Subcutaneous abdominal adipose tissue (tissue), 5 donors: Measurements from ENCODE around the gene ZC3HAV1L.
"Not testable (repeated sequence)": the region's sequence is repeated elsewhere in the genome, so short reads cannot be mapped to it uniquely, and the experiment has no call there.

Experiments used
- H3K27ac ChIP-seq: one replicate; pipeline ENCODE4 v1.7.0; 2013; ENCODE audit warnings: low read depth, mild to moderate bottlenecking, inconsistent platforms, low read length, moderate library complexity
- H3K27me3 ChIP-seq, 5 donors: one replicate each; pipeline ENCODE4 v1.7.0; 2013; ENCODE audit warnings: low read length in 5 of 5, inconsistent platforms in 1 of 5; ENCODE audit not compliant: control insufficient read depth in 5 of 5, insufficient read depth in 4 of 5
- H3K36me3 ChIP-seq, 5 donors: one replicate each; pipeline ENCODE4 v1.7.0; 2013; ENCODE audit warnings: low read length in 5 of 5; ENCODE audit not compliant: control insufficient read depth in 5 of 5, insufficient read depth in 5 of 5
- H3K4me1 ChIP-seq, 5 donors: one replicate each; pipeline ENCODE4 v1.7.0; 2013; ENCODE audit warnings: low read length in 5 of 5, mild to moderate bottlenecking in 3 of 5, moderate library complexity in 1 of 5; ENCODE audit not compliant: control insufficient read depth in 5 of 5, insufficient read depth in 5 of 5
- H3K4me3 ChIP-seq, 5 donors: one replicate each; pipeline ENCODE4 v1.7.0; 2013; ENCODE audit warnings: low read length in 5 of 5, low read depth in 1 of 5
- H3K9ac ChIP-seq, 5 donors: one replicate each; pipeline ENCODE4 v1.7.0; 2013; ENCODE audit warnings: low read length in 5 of 5, mild to moderate bottlenecking in 4 of 5, moderate library complexity in 3 of 5
- H3K9me3 ChIP-seq, 5 donors: one replicate each; pipeline ENCODE4 v1.7.0; 2013; ENCODE audit warnings: low read length in 5 of 5; ENCODE audit not compliant: control insufficient read depth in 5 of 5
- donor health status: healthy.
- donor health status: healthy.
- donor health status: healthy.
- donor health status: healthy.
- donor health status: healthy.

The ZC3HAV1L gene

DNA sequence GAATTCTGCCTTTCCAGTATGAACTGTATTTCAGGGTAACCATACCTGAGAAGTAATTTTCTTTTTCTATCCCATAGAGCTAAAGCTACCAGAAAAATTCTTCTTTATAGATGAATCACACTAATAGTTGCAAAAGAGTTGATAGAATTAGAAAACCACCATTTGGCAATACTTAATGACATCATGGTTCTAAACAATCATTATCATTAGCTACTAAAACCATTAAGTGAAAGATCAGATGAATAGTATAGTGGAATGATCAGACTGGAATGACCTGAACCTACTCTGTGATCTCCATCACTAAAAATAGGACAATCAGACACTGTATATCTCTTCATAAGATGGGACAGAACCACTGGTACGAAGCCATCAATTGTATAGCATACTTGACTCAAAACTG, 19.8 kb upstream of the ZC3HAV1L start:
- Histone ChIP-seq H3K27me3 (no peaks in the 10 kb centered on the region), H3K4me3 (no peak overlapping the region), H3K9ac (no peak overlapping the region), H3K4me1 (peaks cover 0 to 20% (median 8%) of the 10 kb centered on the region in 5 donors), H3K27ac (no peak overlapping the region), H3K9me3 (no peaks in the 10 kb centered on the region), H3K36me3 (peaks cover 20 to 66% (median 35%) of the 10 kb centered on the region in 5 donors)

DNA sequence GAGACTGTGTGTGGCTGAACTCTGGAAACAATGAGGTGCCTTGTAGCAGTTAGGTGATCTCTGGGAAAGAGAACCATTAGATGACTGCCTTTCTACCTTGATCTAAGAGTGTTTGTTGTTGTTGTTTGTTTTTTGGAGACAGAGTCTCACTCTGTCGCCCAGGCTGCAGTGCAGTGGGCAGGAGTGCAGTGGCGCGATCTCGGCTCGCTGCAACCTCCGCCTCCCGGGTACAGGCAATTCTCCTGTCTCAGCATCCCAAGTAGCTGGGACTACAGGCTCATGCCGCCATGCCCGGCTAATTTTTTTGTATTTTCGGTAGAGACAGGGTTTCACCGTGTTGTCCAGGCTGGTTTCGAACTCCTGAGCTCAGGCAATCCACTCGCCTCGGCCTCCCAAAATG, 18.8 kb upstream of the ZC3HAV1L start:
- H3K27ac ChIP-seq, H3K9me3 ChIP-seq, H3K27me3 ChIP-seq, H3K9ac ChIP-seq, H3K4me3 ChIP-seq: not testable (repeated sequence)
- H3K36me3 ChIP-seq: peaks cover 17 to 67% (median 34%) of the 10 kb centered on the region in 5 donors
- peaks cover 0 to 11% (median 8%) of the 10 kb centered on the region in 5 donors for H3K4me1 ChIP-seq

DNA sequence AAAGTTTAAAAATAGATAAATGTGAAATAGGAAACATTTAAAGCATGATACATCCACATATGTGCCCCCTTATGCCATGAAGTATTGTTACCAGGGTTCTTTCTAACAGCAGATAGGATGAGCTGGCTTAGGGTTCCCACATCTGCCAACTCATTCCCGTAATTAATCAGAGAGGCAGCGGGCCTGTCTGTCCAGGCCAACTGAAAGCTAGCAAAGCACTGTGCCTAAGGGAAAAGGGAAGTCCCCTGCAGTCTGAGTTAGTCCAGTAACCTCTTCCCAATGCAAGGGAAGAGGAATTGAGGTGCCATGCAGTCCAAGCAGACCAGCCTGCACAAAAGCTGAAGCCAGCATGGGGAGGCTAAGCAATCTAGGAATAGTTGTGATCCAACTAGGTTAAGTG, 18.3 kb upstream of the ZC3HAV1L start:
- Histone ChIP-seq H3K36me3 (peaks cover 17 to 72% (median 39%) of the 10 kb centered on the region in 5 donors), H3K9me3 (no peaks in the 10 kb centered on the region), H3K27ac (no peak overlapping the region), H3K27me3 (no peaks in the 10 kb centered on the region), H3K4me3 (no peak overlapping the region), H3K9ac (peak overlapping the region in 1 of 5 donors; percentile 2), H3K4me1 (peaks cover 0 to 7% (median 5%) of the 10 kb centered on the region in 5 donors)

DNA sequence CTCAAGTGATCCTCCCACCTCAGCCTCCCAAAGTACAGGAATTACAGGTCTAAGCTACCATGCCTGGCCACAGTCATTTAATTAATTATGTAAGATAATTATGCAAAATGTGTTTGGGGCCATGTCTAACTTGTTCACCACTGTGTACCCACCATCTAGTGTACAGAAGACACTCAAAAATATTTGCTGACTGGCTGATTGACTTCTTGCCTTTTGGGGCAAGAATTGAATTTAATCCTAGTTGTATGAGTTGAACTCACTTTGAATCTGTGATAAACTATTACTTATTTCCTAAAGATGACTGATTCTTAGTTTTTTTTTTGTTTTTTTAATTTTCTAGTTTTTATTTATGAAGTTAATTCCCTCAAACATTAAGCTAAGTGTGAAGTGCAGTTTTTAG, 15.8 kb upstream of the ZC3HAV1L start:
- Histone ChIP-seq H3K9ac (no peak overlapping the region), H3K27me3 (no peaks in the 10 kb centered on the region), H3K27ac (no peak overlapping the region), H3K36me3 (peaks cover 21 to 81% (median 52%) of the 10 kb centered on the region in 5 donors), H3K4me3 (no peak overlapping the region), H3K4me1 (peaks cover 0 to 5% (median 0%) of the 10 kb centered on the region in 5 donors), H3K9me3 (no peaks in the 10 kb centered on the region)

DNA sequence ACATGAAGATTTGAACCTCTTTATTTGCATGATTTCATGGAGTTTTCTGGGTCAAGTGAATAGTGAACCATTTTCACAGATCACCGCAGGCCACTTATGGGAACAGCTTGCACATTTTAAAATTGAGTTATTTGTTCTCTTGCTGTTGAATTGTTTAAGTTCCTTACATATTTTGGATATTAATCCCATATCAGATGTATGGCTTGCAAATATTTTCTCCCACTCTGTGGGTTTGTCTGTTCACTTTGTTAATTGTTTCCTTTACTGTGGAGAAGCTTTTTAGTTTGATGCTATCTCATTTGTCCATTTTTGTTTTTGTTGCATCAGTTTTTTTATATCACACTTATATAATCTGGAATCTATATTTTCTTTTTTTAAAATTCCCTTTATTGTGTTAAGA, 14.1 kb upstream of the ZC3HAV1L start:
- Histone ChIP-seq H3K27ac (no peak overlapping the region), H3K4me3 (no peak overlapping the region), H3K27me3 (no peaks in the 10 kb centered on the region), H3K9me3 (no peaks in the 10 kb centered on the region), H3K9ac (no peak overlapping the region), H3K4me1 (peaks cover 0 to 5% (median 5%) of the 10 kb centered on the region in 5 donors), H3K36me3 (peaks cover 35 to 81% (median 61%) of the 10 kb centered on the region in 5 donors)

DNA sequence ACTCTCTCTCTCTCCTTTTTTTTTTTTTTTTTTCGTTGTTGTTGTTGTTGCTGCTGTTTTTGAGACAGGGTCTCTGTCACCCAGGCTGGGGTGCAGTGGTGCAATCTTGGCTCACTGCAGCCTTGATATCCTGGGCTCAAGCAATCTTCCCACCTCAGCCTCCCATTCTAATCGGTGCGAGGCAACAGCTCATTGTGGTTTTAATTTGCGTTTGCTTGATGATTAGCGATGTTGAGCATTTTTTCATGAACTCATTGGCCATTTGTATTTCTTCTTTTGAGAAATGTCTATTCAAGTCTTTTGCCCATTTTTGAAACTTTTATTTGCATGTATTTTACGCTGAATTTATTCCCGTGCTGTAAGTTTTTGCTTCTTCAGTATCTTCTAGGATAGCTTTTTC, 13.3 kb upstream of the ZC3HAV1L start:
- Histone ChIP-seq H3K36me3 (peaks cover 35 to 73% (median 52%) of the 10 kb centered on the region in 5 donors), H3K27ac (no peak overlapping the region), H3K9me3 (no peaks in the 10 kb centered on the region), H3K27me3 (no peaks in the 10 kb centered on the region), H3K9ac (no peak overlapping the region), H3K4me1 (peaks cover 0 to 13% (median 6%) of the 10 kb centered on the region in 5 donors), H3K4me3 (no peak overlapping the region)

DNA sequence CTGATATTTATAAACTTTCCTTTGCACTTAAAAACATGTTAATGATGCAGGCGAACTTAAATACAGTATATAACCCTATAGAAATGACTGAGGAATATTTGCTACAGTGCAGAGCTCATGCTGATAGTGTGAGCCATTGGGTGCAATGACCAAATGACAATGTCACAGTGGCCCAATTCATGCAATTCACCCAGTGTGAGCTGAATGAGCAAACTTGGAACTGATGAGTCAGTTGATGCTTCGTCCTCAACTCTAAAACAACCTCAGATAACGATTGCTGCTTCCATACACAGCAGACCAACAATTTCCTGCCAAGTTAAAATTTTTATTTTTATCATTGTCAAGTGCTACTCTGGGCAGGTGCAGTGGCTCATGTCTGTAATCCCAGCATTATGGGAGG, 12.1 kb upstream of the ZC3HAV1L start:
- no peak overlapping the region for H3K4me3 ChIP-seq
- H3K9ac ChIP-seq: no peak overlapping the region
- H3K9me3 ChIP-seq: no peaks in the 10 kb centered on the region
- peaks cover 29 to 62% (median 43%) of the 10 kb centered on the region in 5 donors for H3K36me3 ChIP-seq
- no peaks in the 10 kb centered on the region for H3K27me3 ChIP-seq
- H3K27ac ChIP-seq: no peak overlapping the region
- H3K4me1 ChIP-seq: peaks cover 0 to 18% (median 6%) of the 10 kb centered on the region in 5 donors

DNA sequence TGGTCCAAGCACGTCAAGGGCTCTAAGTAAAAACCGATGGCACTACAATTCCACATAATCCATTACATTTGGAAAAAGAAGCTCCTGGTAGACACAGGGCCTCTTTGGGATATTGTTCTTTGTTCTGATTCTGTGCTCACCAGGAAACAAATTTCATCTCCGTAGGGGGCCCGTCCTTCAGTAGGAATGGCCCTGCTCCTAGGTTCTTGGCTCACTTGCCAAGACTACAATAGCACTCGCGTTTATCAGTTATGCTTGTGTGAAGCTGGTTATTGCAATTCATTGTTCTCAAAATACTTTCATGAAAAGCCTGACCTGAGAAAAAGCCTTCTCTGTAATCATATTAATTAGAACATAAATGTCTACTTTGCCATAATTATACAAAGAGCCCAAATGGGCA, 10.3 kb upstream of the ZC3HAV1L start:
- Histone ChIP-seq H3K27ac (no peak overlapping the region), H3K4me3 (no peak overlapping the region), H3K4me1 (peaks cover 0 to 18% (median 6%) of the 10 kb centered on the region in 5 donors), H3K9ac (no peak overlapping the region), H3K9me3 (no peaks in the 10 kb centered on the region), H3K36me3 (peaks cover 28 to 50% (median 36%) of the 10 kb centered on the region in 5 donors), H3K27me3 (no peaks in the 10 kb centered on the region)

DNA sequence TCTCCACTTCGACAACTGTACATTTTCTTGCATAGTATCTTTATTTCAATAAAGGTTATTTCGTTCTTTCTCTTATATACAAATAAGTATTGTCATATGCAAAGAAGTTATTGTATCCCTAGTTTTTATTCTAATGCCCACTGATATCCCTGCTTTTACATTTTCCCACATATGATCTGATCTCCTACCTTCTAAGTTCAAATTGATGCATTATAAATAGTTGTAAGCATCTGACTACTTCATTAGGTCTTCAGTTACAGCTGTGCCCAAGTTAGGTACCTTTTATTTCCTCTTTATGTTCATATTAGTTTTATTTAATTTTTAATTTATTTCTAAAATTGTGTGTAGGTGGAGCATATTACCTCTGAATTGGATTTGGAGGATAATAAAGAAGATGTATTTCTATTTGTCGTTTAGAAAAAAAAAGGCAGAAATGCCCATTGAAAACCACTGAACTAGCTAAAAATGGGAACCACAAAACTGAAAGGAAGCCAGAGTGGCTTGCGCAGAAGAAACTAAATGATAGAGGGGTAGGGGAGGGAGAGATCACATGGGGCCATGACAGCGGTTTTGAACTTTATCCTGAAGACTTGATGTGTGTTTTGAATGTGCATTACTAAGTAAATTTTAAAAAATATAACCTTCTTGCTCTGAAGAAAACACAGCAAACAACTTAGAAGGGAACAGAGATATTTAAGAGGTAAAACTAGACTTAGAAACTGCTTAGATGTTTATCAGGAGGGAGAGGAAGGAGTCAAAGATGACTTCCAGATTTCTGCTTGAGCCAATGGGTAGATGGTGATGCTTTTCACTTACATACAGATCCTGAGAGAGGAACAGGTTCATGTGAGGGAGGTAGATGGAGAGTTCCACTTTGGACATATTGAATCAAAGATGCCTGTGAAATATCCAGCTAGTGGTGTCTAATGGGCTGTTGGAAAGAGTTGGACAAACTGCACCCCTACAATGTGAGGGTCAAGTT, 9.3 kb upstream of the ZC3HAV1L start:
- no peak overlapping the region for H3K27ac ChIP-seq
- no peak overlapping the region for H3K4me3 ChIP-seq
- peaks cover 27 to 41% (median 34%) of the 10 kb centered on the region in 5 donors for H3K36me3 ChIP-seq
- H3K9me3 ChIP-seq: no peaks in the 10 kb centered on the region
- H3K27me3 ChIP-seq: no peaks in the 10 kb centered on the region
- no peak overlapping the region for H3K9ac ChIP-seq
- peaks cover 0 to 18% (median 6%) of the 10 kb centered on the region in 5 donors for H3K4me1 ChIP-seq
